Tibial artery (tissue), 4 donors: Measurements from ENCODE around the gene TNRC6C.

ENCODE experiments used
- DNase-seq, 2 donors: peaks; one replicate each; pipeline ENCODE4 v3.0.0-alpha.2; 2019
- H3K27ac ChIP-seq, 2 donors: fragments of 200-600 bp; sonication (generic) in 1 of 2; 1 replicate in 1 of 2; 2 replicates in 1 of 2; pipeline ENCODE4 v1.5.1; 2018 to 2019; ENCODE audit warnings: mild to moderate bottlenecking in 1 of 2
- H3K27me3 ChIP-seq, 2 donors: fragments of 200-600 bp; sonication (generic) in 1 of 2; one replicate each; pipeline versions ENCODE4 v1.5.1 to v1.6.0; 2016 to 2019
- H3K36me3 ChIP-seq, 3 donors: fragments of 200-600 bp; sonication (generic) in 2 of 3; one replicate each; pipeline ENCODE4 v1.5.1; 2016 to 2019; ENCODE audit warnings: mild to moderate bottlenecking in 2 of 3
- H3K4me1 ChIP-seq, 4 donors: fragments of 200-600 bp; sonication (generic) in 2 of 4; 1 replicate in 3 of 4; 2 replicates in 1 of 4; pipeline ENCODE4 v1.5.1; 2016 to 2019
- H3K4me3 ChIP-seq, 2 donors: fragments of 200-600 bp; sonication (generic) in 1 of 2; 1 replicate in 1 of 2; 2 replicates in 1 of 2; pipeline ENCODE4 v1.5.1; 2018 to 2019; ENCODE audit warnings: mild to moderate bottlenecking in 2 of 2
- H3K9me3 ChIP-seq, 3 donors: fragments of 200-600 bp; sonication (generic) in 1 of 3; one replicate each; pipeline ENCODE4 v1.5.1; 2016 to 2019
- intact Hi-C: fragments of 100-400 bp; cut with DNase I; formaldehyde crosslinking; loops from one replicate; pipeline ENCODE4 v1.15.0; 2023; ENCODE audit warnings: low total_unique reads
- TF ChIP-seq, protein P1 (sequence below), 2 experiments: fragments of 200-600 bp in 1 of 2; fragments of 450-650 bp in 1 of 2; IDR thresholded peaks; one replicate each; pipeline ENCODE4 v1.5.1; 2017 to 2019; ENCODE audit warnings: antibody characterized with exemption in 2 of 2, mild to moderate bottlenecking in 1 of 2, moderate library complexity in 1 of 2

The TNRC6C gene

DNA sequence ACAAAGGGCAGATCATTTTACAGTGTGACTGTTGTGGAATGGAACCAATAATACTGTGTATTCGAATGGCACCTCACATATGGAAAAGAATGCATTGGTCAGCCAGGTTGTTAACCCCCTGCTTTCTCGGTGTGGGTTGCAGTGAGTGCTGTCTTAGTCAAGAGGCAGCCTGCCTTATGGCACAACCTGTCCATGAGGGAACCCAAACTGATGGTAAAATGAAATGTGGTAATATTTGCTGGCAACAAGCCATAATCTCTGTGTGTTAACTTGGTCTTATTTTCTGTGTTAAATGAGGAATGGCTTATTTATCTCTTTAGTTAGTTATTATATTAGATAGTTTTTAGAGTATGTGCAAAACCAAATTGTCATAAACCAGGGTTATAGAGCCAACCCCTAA, 88.4 kb downstream of the TNRC6C start:
- no peak for DNase-seq
- H3K4me1 ChIP-seq, result peaks cover 0 to 22% (median 10%) of the 10 kb centered on the region in 4 donors
- peaks cover 29 to 35% (median 34%) of the 10 kb centered on the region in 3 donors for H3K36me3 ChIP-seq
- intact Hi-C loops, result no loop called here
- H3K4me3 ChIP-seq, result no peak overlapping the region
- TF ChIP-seq, protein P1, sequence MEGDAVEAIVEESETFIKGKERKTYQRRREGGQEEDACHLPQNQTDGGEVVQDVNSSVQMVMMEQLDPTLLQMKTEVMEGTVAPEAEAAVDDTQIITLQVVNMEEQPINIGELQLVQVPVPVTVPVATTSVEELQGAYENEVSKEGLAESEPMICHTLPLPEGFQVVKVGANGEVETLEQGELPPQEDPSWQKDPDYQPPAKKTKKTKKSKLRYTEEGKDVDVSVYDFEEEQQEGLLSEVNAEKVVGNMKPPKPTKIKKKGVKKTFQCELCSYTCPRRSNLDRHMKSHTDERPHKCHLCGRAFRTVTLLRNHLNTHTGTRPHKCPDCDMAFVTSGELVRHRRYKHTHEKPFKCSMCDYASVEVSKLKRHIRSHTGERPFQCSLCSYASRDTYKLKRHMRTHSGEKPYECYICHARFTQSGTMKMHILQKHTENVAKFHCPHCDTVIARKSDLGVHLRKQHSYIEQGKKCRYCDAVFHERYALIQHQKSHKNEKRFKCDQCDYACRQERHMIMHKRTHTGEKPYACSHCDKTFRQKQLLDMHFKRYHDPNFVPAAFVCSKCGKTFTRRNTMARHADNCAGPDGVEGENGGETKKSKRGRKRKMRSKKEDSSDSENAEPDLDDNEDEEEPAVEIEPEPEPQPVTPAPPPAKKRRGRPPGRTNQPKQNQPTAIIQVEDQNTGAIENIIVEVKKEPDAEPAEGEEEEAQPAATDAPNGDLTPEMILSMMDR (IDR thresholded peaks at IDR 0.05), result no peak
- H3K27me3 ChIP-seq, result no peaks in the 10 kb centered on the region
- no peaks in the 10 kb centered on the region for H3K9me3 ChIP-seq
- no peak overlapping the region for H3K27ac ChIP-seq

DNA sequence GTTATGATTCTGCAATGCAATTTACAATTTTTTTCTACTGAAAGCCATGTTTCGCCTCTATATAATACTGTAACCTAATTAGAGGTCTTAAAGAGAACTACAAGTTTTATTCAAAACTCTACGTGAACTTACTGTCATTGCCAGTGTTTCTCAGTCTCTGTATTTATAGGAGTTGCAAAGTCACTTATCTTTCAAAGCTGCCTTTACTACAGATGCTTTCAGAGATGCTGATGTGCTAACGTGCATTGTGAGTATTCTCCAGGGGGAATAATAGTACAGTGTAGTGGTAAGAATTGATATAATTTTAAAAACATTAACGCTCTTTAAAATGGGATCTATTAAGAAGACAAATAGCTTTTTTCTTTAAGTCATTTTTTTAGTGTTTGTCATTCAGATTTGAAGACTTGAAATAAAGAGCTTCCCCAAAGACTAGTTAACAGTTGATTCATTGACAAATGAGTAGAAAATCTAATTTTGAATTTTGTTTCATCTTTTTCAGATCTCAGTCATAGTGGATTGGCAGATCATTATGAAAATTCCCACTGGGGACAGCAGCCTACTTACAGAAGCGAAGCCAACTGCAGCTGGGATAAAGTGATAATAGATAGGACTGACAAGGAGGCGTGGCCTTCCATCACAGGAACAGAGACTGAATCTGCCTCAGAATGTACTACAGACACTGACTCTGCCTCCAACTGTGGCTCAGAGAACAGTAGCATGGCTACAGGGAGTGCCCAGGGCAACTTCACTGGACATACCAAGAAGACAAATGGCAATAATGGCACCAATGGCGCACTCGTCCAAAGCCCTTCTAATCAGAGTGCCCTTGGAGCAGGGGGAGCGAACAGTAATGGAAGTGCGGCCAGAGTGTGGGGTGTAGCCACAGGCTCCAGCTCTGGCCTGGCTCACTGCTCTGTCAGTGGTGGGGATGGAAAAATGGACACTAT, 90.1 kb downstream of the TNRC6C start:
- H3K27me3 ChIP-seq, result no peaks in the 10 kb centered on the region
- no peak overlapping the region for H3K27ac ChIP-seq
- DNase-seq, result no peak
- H3K4me1 ChIP-seq, result peaks cover 0 to 9% (median 4%) of the 10 kb centered on the region in 4 donors
- H3K36me3 ChIP-seq, result peaks cover 29 to 47% (median 39%) of the 10 kb centered on the region in 3 donors
- no peaks in the 10 kb centered on the region for H3K9me3 ChIP-seq
- H3K4me3 ChIP-seq, result no peak overlapping the region
- intact Hi-C loops, result no loop called here
- TF ChIP-seq, protein P1 (IDR thresholded peaks at IDR 0.05), result no peak

DNA sequence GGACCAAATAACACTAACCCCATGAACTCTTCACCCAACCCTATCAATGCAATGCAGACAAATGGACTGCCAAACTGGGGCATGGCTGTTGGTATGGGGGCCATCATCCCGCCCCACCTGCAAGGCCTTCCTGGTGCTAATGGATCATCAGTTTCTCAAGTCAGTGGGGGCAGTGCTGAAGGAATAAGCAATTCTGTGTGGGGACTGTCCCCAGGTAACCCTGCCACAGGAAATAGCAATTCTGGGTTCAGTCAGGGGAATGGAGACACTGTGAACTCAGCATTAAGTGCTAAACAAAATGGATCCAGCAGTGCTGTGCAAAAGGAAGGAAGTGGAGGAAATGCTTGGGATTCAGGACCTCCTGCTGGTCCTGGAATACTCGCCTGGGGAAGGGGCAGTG, 91.1 kb downstream of the TNRC6C start:
- TF ChIP-seq, protein P1 (IDR thresholded peaks at IDR 0.05), result no peak
- Histone ChIP-seq H3K36me3 (peaks cover 37 to 57% (median 48%) of the 10 kb centered on the region in 3 donors), H3K27ac (no peak overlapping the region), H3K4me1 (peaks cover 0 to 4% (median 2%) of the 10 kb centered on the region in 4 donors), H3K27me3 (no peaks in the 10 kb centered on the region), H3K4me3 (no peak overlapping the region), H3K9me3 (no peaks in the 10 kb centered on the region)
- no peak for DNase-seq
- intact Hi-C loops, result no loop called here

DNA sequence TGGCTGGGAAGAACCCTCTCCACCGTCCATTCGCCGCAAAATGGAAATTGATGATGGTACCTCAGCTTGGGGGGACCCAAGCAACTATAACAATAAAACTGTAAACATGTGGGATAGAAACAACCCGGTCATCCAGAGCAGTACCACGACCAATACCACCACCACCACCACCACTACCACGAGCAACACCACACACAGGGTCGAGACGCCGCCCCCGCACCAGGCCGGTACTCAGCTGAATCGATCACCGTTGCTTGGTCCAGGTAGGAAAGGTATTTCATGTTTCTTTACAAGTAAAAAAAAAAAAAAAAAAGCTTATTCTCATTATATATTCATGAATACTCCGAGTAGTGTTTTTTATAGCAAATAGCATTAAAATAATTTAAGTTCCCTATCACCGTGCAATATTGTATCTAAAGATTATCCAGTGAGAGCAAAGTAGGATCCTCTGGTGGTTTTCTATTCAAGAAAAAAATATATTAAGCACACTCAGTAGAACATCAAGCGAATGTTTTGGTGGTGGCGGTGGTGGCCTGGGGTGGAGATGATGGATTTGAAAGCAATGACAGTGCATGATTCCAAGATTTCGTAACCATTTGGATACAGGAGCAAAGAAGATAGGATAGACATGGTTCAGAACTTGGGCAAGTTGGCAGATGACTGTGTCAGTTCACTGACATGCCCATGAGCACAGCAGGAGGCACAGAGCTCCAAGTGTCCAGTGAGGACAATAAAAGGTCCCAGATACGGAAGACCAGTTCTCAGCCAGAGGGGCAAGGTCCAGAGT, 92.9 kb downstream of the TNRC6C start:
- Histone ChIP-seq H3K27ac (no peak overlapping the region), H3K36me3 (peaks cover 40 to 66% (median 52%) of the 10 kb centered on the region in 3 donors), H3K27me3 (no peaks in the 10 kb centered on the region), H3K4me3 (no peak overlapping the region), H3K4me1 (no peaks in the 10 kb centered on the region), H3K9me3 (no peaks in the 10 kb centered on the region)
- DNase-seq, result no peak
- intact Hi-C loops, result no loop called here
- TF ChIP-seq, protein P1 (IDR thresholded peaks at IDR 0.05), result no peak

DNA sequence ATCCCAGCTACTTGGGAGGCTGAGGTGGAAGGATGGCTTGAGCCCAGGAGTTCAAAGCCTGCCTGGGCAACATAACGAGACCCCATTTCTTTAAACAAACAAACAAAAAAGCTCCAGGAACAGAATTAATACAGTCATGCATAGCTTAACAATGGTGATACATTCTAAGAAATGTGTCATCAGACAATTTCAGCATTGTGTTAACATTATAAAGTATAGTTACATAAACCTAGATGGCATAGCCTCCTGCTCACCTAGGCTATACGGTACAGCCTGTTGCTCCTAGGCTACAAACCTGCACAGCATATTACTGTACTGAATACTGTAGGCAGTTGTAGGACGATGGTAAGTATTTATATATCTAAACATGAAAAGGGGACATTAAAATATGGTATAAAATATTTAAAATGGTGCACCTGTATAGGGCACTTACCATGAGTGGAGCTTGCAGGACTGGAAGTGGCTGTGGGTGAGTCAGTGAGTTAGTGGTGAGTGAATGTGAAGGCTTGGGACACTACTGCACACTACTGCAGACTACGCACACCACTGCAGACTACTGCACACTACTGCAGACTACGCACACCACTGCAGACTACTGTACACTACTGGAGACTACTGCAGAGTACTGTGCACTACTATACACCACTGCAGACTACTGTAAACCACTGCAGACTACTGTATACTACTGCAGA, 95.4 kb downstream of the TNRC6C start:
- TF ChIP-seq, protein P1 (IDR thresholded peaks at IDR 0.05), result no peak

More for the DNA sequence above, 95.4 kb downstream of the TNRC6C start:
- DNase-seq, result no peak
- no peak overlapping the region for H3K27ac ChIP-seq
- H3K36me3 ChIP-seq, result peaks cover 38 to 61% (median 50%) of the 10 kb centered on the region in 3 donors
- no peaks in the 10 kb centered on the region for H3K27me3 ChIP-seq
- no peaks in the 10 kb centered on the region for H3K9me3 ChIP-seq
- intact Hi-C loops, result no loop called here
- H3K4me1 ChIP-seq, result peaks cover 0 to 19% (median 17%) of the 10 kb centered on the region in 4 donors
- H3K4me3 ChIP-seq, result no peak overlapping the region
